HG03097 (cell line): Measurements from ENCODE around the gene MEGF6.

Source experiments
- ATAC-seq: cut with Tn5 transposase; IDR thresholded peaks from one replicate; pipeline ENCODE4 v1.9.1; 2021; ENCODE audit not compliant: unreplicated experiment, low FRiP score

Gene MEGF6

DNA sequence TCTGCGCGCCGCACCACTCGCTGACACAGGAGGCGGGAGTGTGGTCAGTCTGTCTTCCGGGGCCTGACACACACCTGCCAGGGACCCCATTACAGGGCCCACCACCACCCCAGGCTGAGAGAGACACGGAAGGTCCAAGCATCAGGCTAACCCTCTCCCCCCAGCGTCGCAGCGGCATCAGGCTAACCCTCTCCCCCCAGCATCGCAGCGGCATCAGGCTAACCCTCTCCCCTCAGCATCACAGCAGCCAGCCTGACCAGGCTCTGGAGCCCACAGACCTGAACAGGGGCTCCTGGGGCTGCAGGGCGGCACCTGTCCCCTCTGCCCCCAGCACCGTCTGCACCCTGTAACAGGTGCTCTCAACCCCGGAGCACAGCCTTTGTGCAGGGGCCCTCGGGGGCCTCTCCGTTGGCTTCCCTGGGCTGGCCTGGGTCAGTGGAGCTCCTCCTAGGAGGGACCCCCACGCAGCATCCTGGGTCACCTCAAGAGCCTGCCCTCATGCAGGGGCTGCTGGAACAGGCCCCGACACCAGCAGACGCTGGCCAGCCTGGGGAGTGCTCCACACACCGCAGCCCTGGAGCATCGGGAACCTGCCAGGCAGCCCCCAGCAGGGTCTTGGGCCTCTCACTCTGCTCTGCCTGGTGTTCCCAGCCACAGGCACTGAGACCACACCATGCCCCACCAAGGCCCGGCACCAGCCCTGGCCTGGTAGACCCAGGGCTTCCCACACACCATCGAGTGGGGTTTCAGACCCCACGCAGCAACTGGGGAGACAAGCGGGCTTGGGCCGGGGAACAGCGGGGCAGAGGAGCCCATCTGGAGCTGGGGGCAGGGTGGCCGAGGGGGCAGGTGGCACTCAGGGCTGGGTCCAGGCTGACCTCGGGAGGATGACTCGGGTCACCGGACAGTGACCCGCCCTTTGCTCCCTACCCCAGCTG is 67.0 kb downstream of the MEGF6 start:
- no peak for ATAC-seq

GRCh38 chr1:3543076-3544039 is 68.0 kb downstream of the MEGF6 start:
- ATAC-seq: no peak

DNA sequence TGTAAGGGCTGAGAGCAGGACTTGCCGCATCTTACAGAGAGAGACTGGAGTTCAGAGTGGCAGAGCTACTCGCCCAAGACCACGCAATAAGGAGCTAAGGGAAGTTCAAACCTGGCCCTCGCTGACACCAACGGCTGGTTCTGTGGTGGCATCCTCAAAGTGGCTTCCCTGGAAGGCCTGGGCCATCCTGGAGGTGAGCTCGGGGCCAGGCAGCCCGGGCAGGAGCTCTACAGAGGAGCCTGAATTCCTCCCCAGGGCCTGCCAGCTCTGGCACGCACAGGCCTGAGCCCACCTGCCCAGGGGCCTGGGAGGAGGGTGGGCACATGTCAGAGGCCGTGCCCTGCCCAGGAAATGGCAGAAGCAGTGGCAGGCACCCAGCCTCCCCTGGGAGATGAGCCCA is 68.6 kb downstream of the MEGF6 start:
- ATAC-seq: no peak

DNA sequence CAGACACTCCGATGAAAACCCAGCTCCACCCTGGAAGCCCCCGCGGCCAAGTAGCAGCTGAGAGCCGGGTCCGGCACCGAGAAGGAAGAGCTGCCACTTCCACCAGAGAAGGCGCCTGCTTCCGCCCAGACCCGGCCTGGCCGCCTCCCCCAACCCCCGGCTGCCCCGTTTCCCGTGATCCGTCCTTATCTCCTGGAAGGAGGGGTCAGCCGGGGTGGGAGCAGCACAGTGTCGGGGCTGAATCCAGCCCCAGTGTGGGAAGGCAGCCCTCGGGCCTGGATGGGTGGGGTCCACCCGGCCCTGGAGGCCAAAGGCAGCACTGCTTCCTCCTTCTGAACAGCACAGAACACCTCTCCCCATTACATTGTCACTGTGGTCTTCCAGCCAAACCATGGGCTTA is 69.4 kb downstream of the MEGF6 start:
- no peak for ATAC-seq

DNA sequence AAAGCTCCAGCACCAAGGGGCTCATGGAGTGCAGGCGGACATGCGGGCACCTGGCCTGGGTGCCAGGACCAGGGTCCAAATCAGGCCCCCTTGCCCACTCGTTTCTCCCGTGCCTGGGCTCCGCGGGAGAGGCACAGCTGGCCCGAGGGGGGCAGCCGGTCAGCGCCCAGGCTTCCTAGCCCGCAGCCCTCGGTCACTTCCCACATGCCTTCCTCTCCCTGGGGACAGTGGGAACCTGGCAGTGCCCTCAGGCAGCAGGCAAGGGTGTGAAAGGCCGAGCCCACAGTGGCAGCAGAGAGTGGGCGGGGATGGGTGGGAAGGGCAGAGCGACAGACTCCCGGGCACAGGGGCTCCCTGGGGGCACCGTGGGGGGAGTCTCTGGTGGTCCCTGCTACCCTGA is 69.8 kb downstream of the MEGF6 start:
- no peak for ATAC-seq

- no peak for ATAC-seq
Measured at GRCh38 chr1:3540876-3541275, 70.4 kb downstream of the MEGF6 start.

DNA sequence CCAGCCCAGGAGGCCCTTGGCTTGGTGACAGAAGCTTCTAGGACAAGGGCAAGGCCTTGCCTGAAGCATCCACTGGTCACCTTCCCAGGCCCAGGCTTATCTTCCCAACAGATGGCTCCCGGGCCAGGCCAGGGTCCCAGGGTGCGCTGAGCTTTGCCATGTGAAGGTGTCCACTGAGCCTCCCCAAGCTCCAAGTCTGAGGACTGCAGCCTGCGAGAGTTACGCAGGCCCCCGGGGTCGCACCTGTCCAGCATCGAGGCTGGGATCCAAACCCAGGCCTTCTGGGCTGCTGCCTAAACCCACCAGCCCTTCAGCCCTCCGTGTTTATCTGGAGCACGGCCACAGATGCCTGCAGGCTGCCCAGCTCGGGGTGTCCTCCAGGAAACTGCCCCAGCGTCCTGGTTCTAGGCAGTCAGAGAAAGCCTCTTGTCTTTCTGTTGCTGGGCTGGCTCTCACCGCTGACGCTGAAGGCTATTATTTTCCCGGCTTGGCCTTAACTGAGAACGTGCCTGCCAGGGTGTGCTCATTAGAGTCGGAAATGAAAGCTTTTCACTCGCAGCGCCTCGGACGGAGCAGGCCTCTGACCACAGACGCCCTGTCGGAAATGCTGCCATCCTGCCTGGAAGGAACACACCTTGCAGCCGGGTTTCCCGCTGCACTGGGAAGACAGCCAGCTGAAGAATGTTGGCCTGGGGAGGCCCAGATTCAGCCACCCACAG is 71.4 kb downstream of the MEGF6 start:
- ATAC-seq: no peak

- no peak for ATAC-seq
Measured at GRCh38 chr1:3537359-3537758, 73.9 kb downstream of the MEGF6 start.

- no peak for ATAC-seq
Measured at GRCh38 chr1:3536420-3537195, 74.7 kb downstream of the MEGF6 start.

- no peak for ATAC-seq
Measured at GRCh38 chr1:3535732-3536131, 75.6 kb downstream of the MEGF6 start.

DNA sequence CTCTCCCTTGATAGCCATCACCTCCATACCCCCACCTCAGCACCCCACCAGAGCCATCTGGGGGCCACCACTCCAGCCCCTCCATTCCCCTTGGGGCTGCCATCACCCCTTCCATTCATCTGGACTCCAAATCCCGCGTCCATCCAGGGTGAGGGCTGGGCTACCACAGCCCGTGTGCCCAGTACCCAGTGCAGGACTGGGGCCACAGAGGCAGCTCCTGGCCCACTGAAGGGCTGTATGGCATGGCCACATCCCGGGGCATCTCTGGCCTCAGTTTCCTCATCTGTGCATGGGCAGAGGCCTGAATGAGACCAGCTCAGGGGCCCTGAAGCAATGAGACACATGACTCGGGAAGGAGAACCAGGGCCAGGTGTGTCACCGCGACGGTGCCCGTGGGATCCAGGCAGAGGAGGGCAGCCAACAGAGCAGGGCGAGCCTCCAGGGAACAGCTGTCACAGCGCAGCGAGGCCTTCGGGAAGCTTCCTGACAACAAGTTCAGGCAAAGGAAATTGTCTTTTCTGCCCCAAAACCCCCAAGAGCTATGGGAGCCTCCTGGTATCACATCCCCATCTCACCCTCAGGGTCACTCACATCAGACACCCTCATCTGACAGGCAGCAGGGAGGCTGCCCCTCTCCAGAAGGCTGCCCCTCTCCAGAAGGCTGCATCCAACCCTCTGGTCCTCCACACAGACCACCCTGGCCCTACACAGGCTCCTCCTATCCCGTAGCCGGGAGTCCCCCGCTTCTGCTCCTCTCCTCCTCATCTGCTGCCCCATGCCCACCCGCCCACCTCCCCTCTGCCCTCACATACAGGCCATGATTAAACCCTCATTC is 76.3 kb downstream of the MEGF6 start:
- ATAC-seq: no peak

- ATAC-seq: no peak
Measured at GRCh38 chr1:3533067-3534048, 78.0 kb downstream of the MEGF6 start.

- no peak for ATAC-seq
Measured at GRCh38 chr1:3531928-3532327, 79.4 kb downstream of the MEGF6 start.

GRCh38 chr1:3530926-3531818 is 80.1 kb downstream of the MEGF6 start:
- ATAC-seq: no peak

- ATAC-seq: no peak
Measured at GRCh38 chr1:3530086-3530925, 81.0 kb downstream of the MEGF6 start.

DNA sequence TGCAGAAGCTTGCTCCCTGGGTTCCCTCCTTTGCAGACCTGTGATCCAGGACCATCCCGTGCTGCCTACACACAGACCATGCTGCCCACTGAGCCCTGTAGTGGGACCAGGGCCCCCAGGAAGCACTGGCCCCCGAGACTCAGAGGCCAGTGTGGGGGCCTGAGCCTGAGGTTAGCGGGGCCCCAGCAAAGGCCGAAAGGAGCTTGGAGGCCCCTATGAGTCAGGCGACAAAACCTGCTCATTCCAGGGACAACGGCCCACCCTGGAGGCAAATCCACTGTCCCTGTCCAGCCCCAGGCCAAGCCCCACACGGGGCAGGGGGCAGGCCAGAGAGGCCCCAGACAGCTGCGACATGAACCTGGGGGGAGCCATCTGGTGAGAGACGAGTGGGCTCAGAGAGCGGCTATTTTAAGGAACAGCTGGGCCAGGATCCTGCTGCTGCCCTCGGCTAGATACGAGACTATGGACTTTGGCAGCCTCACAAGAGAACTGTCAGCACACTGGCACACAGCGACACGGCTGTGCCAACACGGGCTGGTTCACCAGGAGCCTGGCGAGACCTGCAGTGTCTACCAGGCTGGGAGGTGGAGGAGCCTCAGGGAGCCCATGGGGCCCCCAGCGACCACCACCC is 82.1 kb downstream of the MEGF6 start:
- no peak for ATAC-seq
